Left kidney (tissue), 8 donors: ENCODE results near the gene PTPMT1. TPM values are rescaled to one million over a fixed set of nuclear protein-coding genes. Genes with fewer than 3 reads are reported as not detected.
"Not testable (repeated sequence)": the region's sequence is repeated elsewhere in the genome, so short reads cannot be mapped to it uniquely, and the experiment has no call there.

ENCODE experiments used
- DNase-seq: peaks from one replicate; pipeline ENCODE4 v3.0.0-alpha.2; 2013
- long read RNA-seq, 8 donors: transcript quantifications; one replicate each; lab custom pipeline, GENCODE V29; 2026
- polyA plus RNA-seq: library from polyadenylated mRNA; unstranded; fragments of 120-200 nt; gene quantifications from one replicate; pipeline ENCODE4 v1.2.1, GENCODE V29; 2013; ENCODE audit not compliant: insufficient read length

The PTPMT1 gene
- 44.1 TPM for polyA plus RNA-seq
- long read RNA-seq, donor 1, transcript PTPMT1-203 (2 exons, 1,014 nt) = minor isoform, 14 of 90 reads
- long read RNA-seq, donor 1, transcript PTPMT1-201 (3 exons, 928 nt) = minor isoform, 26 of 90 reads
- long read RNA-seq, donor 1, transcript PTPMT1-202 (4 exons, 768 nt) = major isoform, 39 of 90 reads
- long read RNA-seq, donor 1, partial matches to known transcripts = 8 of 90 reads
- long read RNA-seq, donor 1, other reads (novel, unspliced or antisense) = 0 of 90 reads
- long read RNA-seq, donor 2, transcript PTPMT1-202 (4 exons, 768 nt) = major isoform, 17 of 35 reads
- long read RNA-seq, donor 2, transcript PTPMT1-201 (3 exons, 928 nt) = minor isoform, 14 of 35 reads
- long read RNA-seq, donor 2, partial matches to known transcripts = 0 of 35 reads
- long read RNA-seq, donor 2, other reads (novel, unspliced or antisense) = 0 of 35 reads
- long read RNA-seq, donor 3, transcript PTPMT1-201 (3 exons, 928 nt) = minor isoform, 11 of 57 reads
- long read RNA-seq, donor 3, transcript PTPMT1-203 (2 exons, 1,014 nt) = minor isoform, 6 of 57 reads
- long read RNA-seq, donor 3, transcript PTPMT1-205 (3 exons, 1,611 nt) = minor isoform, 7 of 57 reads
- long read RNA-seq, donor 3, transcript PTPMT1-202 (4 exons, 768 nt) = major isoform, 19 of 57 reads
- long read RNA-seq, donor 3, partial matches to known transcripts = 14 of 57 reads
- long read RNA-seq, donor 3, other reads (novel, unspliced or antisense) = 0 of 57 reads
- long read RNA-seq, donor 4, transcript PTPMT1-201 (3 exons, 928 nt) = major isoform, 5 of 15 reads
- long read RNA-seq, donor 4, partial matches to known transcripts = 6 of 15 reads
- long read RNA-seq, donor 4, other reads (novel, unspliced or antisense) = 0 of 15 reads
- long read RNA-seq, donor 5, transcript PTPMT1-201 (3 exons, 928 nt) = minor isoform, 27 of 115 reads
- long read RNA-seq, donor 5, transcript PTPMT1-205 (3 exons, 1,611 nt) = minor isoform, 6 of 115 reads
- long read RNA-seq, donor 5, transcript PTPMT1-203 (2 exons, 1,014 nt) = minor isoform, 8 of 115 reads
- long read RNA-seq, donor 5, transcript PTPMT1-202 (4 exons, 768 nt) = major isoform, 56 of 115 reads
- long read RNA-seq, donor 5, partial matches to known transcripts = 18 of 115 reads
- long read RNA-seq, donor 5, other reads (novel, unspliced or antisense) = 0 of 115 reads
- long read RNA-seq, donor 6, transcript PTPMT1-205 (3 exons, 1,611 nt) = minor isoform, 6 of 62 reads
- long read RNA-seq, donor 6, transcript PTPMT1-203 (2 exons, 1,014 nt) = minor isoform, 5 of 62 reads
- long read RNA-seq, donor 6, transcript PTPMT1-201 (3 exons, 928 nt) = minor isoform, 20 of 62 reads
- long read RNA-seq, donor 6, transcript PTPMT1-202 (4 exons, 768 nt) = major isoform, 31 of 62 reads
- long read RNA-seq, donor 6, partial matches to known transcripts = 0 of 62 reads
- long read RNA-seq, donor 6, other reads (novel, unspliced or antisense) = 0 of 62 reads
- long read RNA-seq, donor 7, transcript PTPMT1-203 (2 exons, 1,014 nt) = minor isoform, 6 of 109 reads
- long read RNA-seq, donor 7, transcript PTPMT1-201 (3 exons, 928 nt) = minor isoform, 29 of 109 reads
- long read RNA-seq, donor 7, transcript PTPMT1-202 (4 exons, 768 nt) = major isoform, 60 of 109 reads
- long read RNA-seq, donor 7, partial matches to known transcripts = 10 of 109 reads
- long read RNA-seq, donor 7, other reads (novel, unspliced or antisense) = 0 of 109 reads
- long read RNA-seq, donor 8, transcript PTPMT1-203 (2 exons, 1,014 nt) = minor isoform, 5 of 32 reads
- long read RNA-seq, donor 8, transcript PTPMT1-201 (3 exons, 928 nt) = major isoform, 10 of 32 reads
- long read RNA-seq, donor 8, transcript PTPMT1-202 (4 exons, 768 nt) = minor isoform, 8 of 32 reads
- long read RNA-seq, donor 8, partial matches to known transcripts = 7 of 32 reads
- long read RNA-seq, donor 8, other reads (novel, unspliced or antisense) = 0 of 32 reads

GRCh38 chr11:47565340-47566148, at the start of gene PTPMT1:
TSS of gene PTPMT1 (plus strand) at chr11:47565599. CDS start at chr11:47565623, 24 bp downstream.
- DNase-seq = peak; percentile 65

- no peak for DNase-seq
These were observed 49.2 kb upstream of the PTPMT1 start for GRCh38 chr11:47516155-47516554.

GRCh38 chr11:47516984-47517853, 48.2 kb upstream of the PTPMT1 start:
- DNase-seq = no peak

- no peak for DNase-seq
These were observed 47.0 kb upstream of the PTPMT1 start for GRCh38 chr11:47518212-47518964.

- no peak for DNase-seq
These were observed 41.7 kb upstream of the PTPMT1 start for GRCh38 chr11:47523490-47524225.

- DNase-seq = no peak
These were observed 41.0 kb upstream of the PTPMT1 start for GRCh38 chr11:47524291-47524874.

GRCh38 chr11:47526032-47526431, 39.4 kb upstream of the PTPMT1 start:
- DNase-seq = not testable (repeated sequence)

- no peak for DNase-seq
These were observed 38.2 kb upstream of the PTPMT1 start for GRCh38 chr11:47527186-47527585.

- no peak for DNase-seq
These were observed 35.4 kb upstream of the PTPMT1 start for GRCh38 chr11:47529951-47530350.

GRCh38 chr11:47530721-47531120, 34.7 kb upstream of the PTPMT1 start:
- DNase-seq = not testable (repeated sequence)

GRCh38 chr11:47531666-47532065, 33.7 kb upstream of the PTPMT1 start:
- DNase-seq = no peak

- no peak for DNase-seq
These were observed 32.7 kb upstream of the PTPMT1 start for GRCh38 chr11:47532597-47533213.

- no peak for DNase-seq
These were observed 31.7 kb upstream of the PTPMT1 start for GRCh38 chr11:47533690-47534151.

- DNase-seq = no peak
These were observed 30.6 kb upstream of the PTPMT1 start for GRCh38 chr11:47534704-47535251.

- no peak for DNase-seq
These were observed 28.5 kb upstream of the PTPMT1 start for GRCh38 chr11:47536915-47537314.
